ENCODE data around the gene ITFG2. TPM values are rescaled to one million over a fixed set of nuclear protein-coding genes. Genes with fewer than 3 reads are reported as not detected.

ITFG2 gene
- total RNA-seq, 1 experiment from 2014 or later: 41.3 TPM

GRCh38 chr12:2857021-2857431, 44.6 kb downstream of the ITFG2 start, which contains the start of gene TEX52:
Gene TEX52, minus strand, starts transcription at chr12:2857039. Its CDS starts 13 bp downstream, at chr12:2857026.
- ChIA-PET CTCF (no interaction called here), POLR2A (ENCODE audit: unreplicated experiment) (interaction anchor here (0.5 kb wide), 1 partner anchor 65 kb away, joined by 6 read pairs; no protein-coding TSS in a partner anchor)
- no TSS peak for BruUV-seq (replicated peaks)
- H3K79me2 ChIP-seq (ENCODE audit: low read depth): no peaks in the 10 kb centered on the region
- H3K27ac ChIP-seq: no peak within 1 kb of the TSS
- no peaks in the 10 kb centered on the region for H3K4me1 ChIP-seq (replicated peaks; ENCODE audit: insufficient read depth)
- no peak within 1 kb of the TSS for H3K4me3 ChIP-seq
- DNase-seq: peak; percentile 39 to 42
- no peaks in the 10 kb centered on the region for H4K20me1 ChIP-seq (ENCODE audit: insufficient read depth)
- H3K9me2 ChIP-seq (ENCODE audit: insufficient read depth): no peaks in the 10 kb centered on the region
- intact Hi-C loops (cut with micrococcal nuclease; ENCODE audit: unreplicated experiment): no loop called here
- no peaks in the 10 kb centered on the region for H3K9me3 ChIP-seq (ENCODE audit: insufficient read depth, low read depth)
- H3F3A ChIP-seq (ENCODE audit: insufficient read depth, low read depth): peaks cover 6% of the 10 kb centered on the region
- no peak within 1 kb of the TSS for H2AFZ ChIP-seq
- 0 out of 2 replicates have a peak, but pooled peaks cover 3% of the 10 kb centered on the region for H3K36me3 ChIP-seq (ENCODE audit: low read depth)
- H3K4me2 ChIP-seq: no peak within 1 kb of the TSS
- no peak for TF ChIP-seq CTCF (conservative IDR thresholded peaks at IDR 0.05)
- no peak for TF ChIP-seq EZH2 (IDR thresholded peaks at IDR 0.05; ENCODE audit: low read depth)
- no peaks in the 10 kb centered on the region for H3K27me3 ChIP-seq (ENCODE audit: insufficient read depth, low read depth)

- Histone ChIP-seq H3K9me2 (ENCODE audit: insufficient read depth) (no peaks in the 10 kb centered on the region), H3K4me2 (no peak overlapping the region), H3K36me3 (ENCODE audit: low read depth) (0 out of 2 replicates have a peak, but pooled peaks cover 3% of the 10 kb centered on the region), H2AFZ (no peak overlapping the region), H4K20me1 (ENCODE audit: insufficient read depth) (no peaks in the 10 kb centered on the region), H3K4me1 (replicated peaks; ENCODE audit: insufficient read depth) (no peaks in the 10 kb centered on the region), H3F3A (ENCODE audit: insufficient read depth, low read depth) (peaks cover 6% of the 10 kb centered on the region), H3K79me2 (ENCODE audit: low read depth) (no peaks in the 10 kb centered on the region), H3K27ac (no peak overlapping the region), H3K4me3 (no peak overlapping the region), H3K27me3 (ENCODE audit: insufficient read depth, low read depth) (no peaks in the 10 kb centered on the region), H3K9me3 (ENCODE audit: insufficient read depth, low read depth) (no peaks in the 10 kb centered on the region)
- BruUV-seq (replicated peaks): TSS peak; percentile 27
- CTCF ChIA-PET: interaction anchor here (0.6 kb wide), 1 partner anchor 18 kb away, joined by 5 read pairs; no protein-coding TSS in a partner anchor
- intact Hi-C loops (cut with micrococcal nuclease; ENCODE audit: unreplicated experiment): no loop called here
- POLR2A ChIA-PET (ENCODE audit: unreplicated experiment): no interaction called here
- DNase-seq: no peak
- TF ChIP-seq EZH2 (IDR thresholded peaks at IDR 0.05; ENCODE audit: low read depth): no peak
- TF ChIP-seq CTCF (conservative IDR thresholded peaks at IDR 0.05): no peak
Observed at GRCh38 chr12:2857576-2857975, 45.1 kb downstream of the ITFG2 start.

- H3K36me3 ChIP-seq (ENCODE audit: low read depth): 0 out of 2 replicates have a peak, but pooled peaks cover 3% of the 10 kb centered on the region
- H3K27ac ChIP-seq: no peak overlapping the region
- H2AFZ ChIP-seq: no peak overlapping the region
- no peaks in the 10 kb centered on the region for H3K9me3 ChIP-seq (ENCODE audit: insufficient read depth, low read depth)
- intact Hi-C loops (cut with micrococcal nuclease; ENCODE audit: unreplicated experiment): no loop called here
- TF ChIP-seq CTCF (conservative IDR thresholded peaks at IDR 0.05): no peak
- no peak for TF ChIP-seq EZH2 (IDR thresholded peaks at IDR 0.05; ENCODE audit: low read depth)
- ChIA-PET CTCF (interaction anchor here (0.6 kb wide), 3 partner anchors 17 to 114 kb away, joined by 5 to 7 read pairs (median 5); no protein-coding TSS in a partner anchor), POLR2A (ENCODE audit: unreplicated experiment) (no interaction called here)
- H4K20me1 ChIP-seq (ENCODE audit: insufficient read depth): no peaks in the 10 kb centered on the region
- H3K27me3 ChIP-seq (ENCODE audit: insufficient read depth, low read depth): no peaks in the 10 kb centered on the region
- H3F3A ChIP-seq (ENCODE audit: insufficient read depth, low read depth): peaks cover 6% of the 10 kb centered on the region
- H3K79me2 ChIP-seq (ENCODE audit: low read depth): no peaks in the 10 kb centered on the region
- BruUV-seq (replicated peaks): no TSS peak
- H3K4me2 ChIP-seq: no peak overlapping the region
- no peaks in the 10 kb centered on the region for H3K4me1 ChIP-seq (replicated peaks; ENCODE audit: insufficient read depth)
- no peak for DNase-seq
- no peaks in the 10 kb centered on the region for H3K9me2 ChIP-seq (ENCODE audit: insufficient read depth)
- H3K4me3 ChIP-seq: no peak overlapping the region
Observed at GRCh38 chr12:2858334-2858733, 45.9 kb downstream of the ITFG2 start.
